HTERT RPE-1 (cell line): Measurements from ENCODE around the gene HOXA2.

Source experiments
- in situ Hi-C: fragments of 300-500 bp; cut with MboI; formaldehyde crosslinking; loops from 4 replicates; pipeline ENCODE4 v1.14.3; 2020; ENCODE audit warnings: low sequenced_read_pairs

Gene HOXA2

GRCh38 chr7:27126596-27127327, 24.3 kb upstream of the HOXA2 start:
- in situ Hi-C loops = no loop called here

GRCh38 chr7:27125986-27126394, 23.5 kb upstream of the HOXA2 start:
- in situ Hi-C loops = no loop called here

GRCh38 chr7:27124902-27125689, 22.6 kb upstream of the HOXA2 start:
- in situ Hi-C loops = no loop called here

- in situ Hi-C loops = no loop called here
Observed at GRCh38 chr7:27124096-27124901, 21.8 kb upstream of the HOXA2 start.

- in situ Hi-C loops = no loop called here
Observed at GRCh38 chr7:27123477-27124053, 21.1 kb upstream of the HOXA2 start.

GRCh38 chr7:27123007-27123476, 20.6 kb upstream of the HOXA2 start:
- in situ Hi-C loops = no loop called here

GRCh38 chr7:27122077-27122910, 19.8 kb upstream of the HOXA2 start:
- in situ Hi-C loops = no loop called here

- in situ Hi-C loops = no loop called here
Observed at GRCh38 chr7:27121684-27122076, 19.2 kb upstream of the HOXA2 start.

- in situ Hi-C loops = no loop called here
Observed at GRCh38 chr7:27119412-27119911, 17.0 kb upstream of the HOXA2 start.

- in situ Hi-C loops = no loop called here
Observed at GRCh38 chr7:27118580-27118979, 16.1 kb upstream of the HOXA2 start.

- in situ Hi-C loops = no loop called here
Observed at GRCh38 chr7:27117887-27118491, 15.5 kb upstream of the HOXA2 start.

GRCh38 chr7:27116962-27117886, 14.7 kb upstream of the HOXA2 start:
- in situ Hi-C loops = no loop called here

- in situ Hi-C loops = no loop called here
Observed at GRCh38 chr7:27116031-27116961, 13.8 kb upstream of the HOXA2 start.

GRCh38 chr7:27115221-27116026, 12.9 kb upstream of the HOXA2 start:
- in situ Hi-C loops = no loop called here

- in situ Hi-C loops = no loop called here
Observed at GRCh38 chr7:27114881-27115220, 12.4 kb upstream of the HOXA2 start.

GRCh38 chr7:27113991-27114769, 11.7 kb upstream of the HOXA2 start:
- in situ Hi-C loops = no loop called here
